Fibroblast of the aortic adventitia (primary cell): ENCODE data around the gene CPLX1. TPM values are rescaled to one million over a fixed set of nuclear protein-coding genes. Genes with fewer than 3 reads are reported as not detected.

ENCODE experiments used
- DNase-seq: peaks from one replicate; pipeline ENCODE4 v3.0.0-alpha.2; 2010; ENCODE audit warnings: low read depth
- H3K4me3 ChIP-seq: 2 replicates; pipeline ENCODE4 v1.5.1; 2011; ENCODE audit warnings: low read depth, mild to moderate bottlenecking, control low read depth, low read length, moderate library complexity
- CTCF ChIP-seq: IDR thresholded peaks from 2 replicates; pipeline ENCODE4 v1.5.1; 2011; ENCODE audit warnings: mild to moderate bottlenecking, low read length, control low read depth, inconsistent platforms; ENCODE audit not compliant: insufficient read depth
- total RNA-seq: library from RNA; depleted of rRNA; stranded (reverse); fragments of >200 nt; gene quantifications from 2 replicates; pipeline ENCODE4 v1.2.3, GENCODE V29; 2012; ENCODE audit warnings: low replicate concordance

CPLX1 gene
- total RNA-seq, 1 donor, result not detected

DNA sequence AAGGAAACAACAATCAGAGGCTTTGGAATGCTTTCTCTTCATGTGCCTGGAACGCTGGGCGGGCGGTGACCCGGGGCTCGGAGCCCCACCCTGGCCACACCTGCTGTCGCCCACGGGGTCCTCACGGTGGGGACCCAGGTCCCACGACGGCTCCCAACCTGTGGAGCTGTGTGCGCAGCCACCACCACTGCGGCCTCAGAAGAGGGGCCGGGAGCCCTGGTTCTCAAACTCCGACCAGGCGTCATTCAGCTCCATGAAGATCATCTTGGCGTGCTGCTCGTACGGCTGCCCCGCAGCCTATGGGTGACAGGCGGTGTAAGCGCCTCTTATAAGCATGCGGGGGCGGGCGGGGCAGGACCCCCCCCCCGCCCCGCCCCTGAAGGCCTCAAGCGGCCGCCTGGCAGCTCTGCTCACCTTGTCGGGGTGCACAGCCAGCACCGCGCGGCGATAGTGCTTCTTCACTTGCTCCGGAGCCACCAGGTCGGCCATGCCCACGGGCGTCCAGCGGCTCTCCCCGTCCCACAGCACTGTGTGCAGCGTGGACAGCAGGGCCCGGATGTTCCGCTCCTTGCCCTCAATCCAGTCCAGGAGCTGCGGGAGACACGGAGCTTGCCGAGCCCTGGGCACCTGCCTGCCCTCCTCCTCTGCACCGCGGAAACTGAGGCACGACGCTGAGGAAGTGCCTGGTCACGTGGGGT, 23.7 kb upstream of the CPLX1 start:
- DNase-seq, result no peak
- H3K4me3 ChIP-seq, result no peak overlapping the region
- no peak for TF ChIP-seq CTCF

DNA sequence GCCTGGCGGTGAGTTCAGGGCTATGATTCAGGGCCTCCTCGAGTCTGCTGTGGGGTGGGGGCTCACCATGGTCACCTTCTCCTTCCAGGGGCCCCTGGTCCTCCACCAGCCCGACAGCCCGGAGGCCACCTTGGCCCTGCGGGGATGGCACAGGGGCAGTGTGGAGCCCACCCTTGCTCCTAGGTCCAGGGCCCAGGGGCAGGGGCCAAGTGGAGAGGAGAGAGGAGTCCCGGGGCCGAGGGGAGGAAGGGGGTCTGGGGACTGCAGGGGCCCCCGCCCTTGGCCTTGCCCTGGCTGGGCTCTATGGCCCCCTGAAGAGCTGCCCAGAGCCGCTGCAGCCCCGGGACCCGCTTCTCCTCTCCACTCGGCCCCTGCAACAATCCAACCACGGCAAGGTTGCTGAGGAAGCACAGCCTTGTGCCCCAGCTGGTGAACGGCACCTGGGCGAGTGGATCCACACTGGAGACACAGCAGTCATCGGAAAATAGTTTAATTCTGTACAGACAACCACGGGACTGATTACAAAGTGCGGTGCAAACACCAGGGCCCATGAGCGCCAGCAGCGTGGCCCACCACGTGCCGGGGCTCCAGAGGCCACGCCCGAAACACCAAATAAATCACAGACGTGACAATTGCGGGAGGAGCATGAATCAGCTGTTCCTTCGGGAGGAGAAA, 23.0 kb upstream of the CPLX1 start:
- H3K4me3 ChIP-seq, result no peak overlapping the region
- no peak for TF ChIP-seq CTCF
- DNase-seq, result no peak

DNA sequence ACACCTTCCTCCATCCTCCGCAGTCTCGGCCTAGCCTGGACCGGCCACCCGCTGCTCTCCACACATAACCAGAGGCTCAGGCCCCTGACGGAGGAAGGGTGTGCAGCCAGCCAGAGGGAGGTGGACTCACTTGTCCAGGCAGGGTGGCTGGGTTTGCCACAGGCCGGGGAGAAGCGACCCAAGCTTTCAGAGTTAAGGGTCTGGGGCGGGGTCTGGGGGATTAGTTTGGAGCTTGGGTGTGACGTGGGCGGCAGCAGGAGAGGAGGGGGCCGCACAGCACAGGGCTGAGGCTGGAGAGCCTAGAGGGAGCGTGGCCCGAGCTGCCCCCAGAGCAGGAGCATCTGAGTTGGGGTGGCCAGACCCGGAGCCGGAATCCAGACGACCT, 22.4 kb upstream of the CPLX1 start:
- DNase-seq, result no peak
- H3K4me3 ChIP-seq, result no peak overlapping the region
- TF ChIP-seq CTCF, result no peak

GRCh38 chr4:845836-846251, 19.9 kb upstream of the CPLX1 start:
- no peak for TF ChIP-seq CTCF
- H3K4me3 ChIP-seq, result no peak overlapping the region
- peak; percentile 36 for DNase-seq

GRCh38 chr4:845233-845835, 19.4 kb upstream of the CPLX1 start:
- DNase-seq, result peak; percentile 47
- H3K4me3 ChIP-seq, result no peak overlapping the region
- TF ChIP-seq CTCF, result no peak

DNA sequence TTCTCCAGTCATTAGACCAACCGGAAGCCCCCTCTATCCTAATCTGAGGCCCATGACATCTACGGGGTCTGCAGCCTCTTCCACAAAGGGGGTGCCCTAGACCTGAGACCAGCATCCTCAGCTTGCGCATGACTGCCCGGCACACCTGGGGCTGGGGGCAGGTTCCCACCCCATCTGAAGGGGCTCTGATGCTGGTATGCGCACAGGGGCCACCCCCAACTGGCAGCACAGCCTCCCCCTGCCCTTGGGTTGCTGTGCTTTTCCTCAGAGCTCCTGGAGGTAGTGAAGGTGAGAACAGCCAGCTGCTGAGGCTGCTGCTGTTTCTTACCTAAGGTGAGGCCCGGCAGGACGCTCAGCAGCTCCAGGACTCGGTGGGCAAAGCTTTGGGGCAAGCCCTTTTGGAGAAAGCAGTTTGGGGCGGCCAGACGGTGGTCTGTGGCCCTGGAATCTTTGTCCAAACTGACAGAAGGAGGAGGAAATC, 18.9 kb upstream of the CPLX1 start:
- TF ChIP-seq CTCF, result no peak
- no peak for DNase-seq
- H3K4me3 ChIP-seq, result no peak overlapping the region
